Measurements from ENCODE around the gene CAD. TPM values are rescaled to one million over a fixed set of nuclear protein-coding genes. Genes with fewer than 3 reads are reported as not detected.

CAD gene
- total RNA-seq, 1 donor from 2014 or later, result 38.5 TPM

DNA sequence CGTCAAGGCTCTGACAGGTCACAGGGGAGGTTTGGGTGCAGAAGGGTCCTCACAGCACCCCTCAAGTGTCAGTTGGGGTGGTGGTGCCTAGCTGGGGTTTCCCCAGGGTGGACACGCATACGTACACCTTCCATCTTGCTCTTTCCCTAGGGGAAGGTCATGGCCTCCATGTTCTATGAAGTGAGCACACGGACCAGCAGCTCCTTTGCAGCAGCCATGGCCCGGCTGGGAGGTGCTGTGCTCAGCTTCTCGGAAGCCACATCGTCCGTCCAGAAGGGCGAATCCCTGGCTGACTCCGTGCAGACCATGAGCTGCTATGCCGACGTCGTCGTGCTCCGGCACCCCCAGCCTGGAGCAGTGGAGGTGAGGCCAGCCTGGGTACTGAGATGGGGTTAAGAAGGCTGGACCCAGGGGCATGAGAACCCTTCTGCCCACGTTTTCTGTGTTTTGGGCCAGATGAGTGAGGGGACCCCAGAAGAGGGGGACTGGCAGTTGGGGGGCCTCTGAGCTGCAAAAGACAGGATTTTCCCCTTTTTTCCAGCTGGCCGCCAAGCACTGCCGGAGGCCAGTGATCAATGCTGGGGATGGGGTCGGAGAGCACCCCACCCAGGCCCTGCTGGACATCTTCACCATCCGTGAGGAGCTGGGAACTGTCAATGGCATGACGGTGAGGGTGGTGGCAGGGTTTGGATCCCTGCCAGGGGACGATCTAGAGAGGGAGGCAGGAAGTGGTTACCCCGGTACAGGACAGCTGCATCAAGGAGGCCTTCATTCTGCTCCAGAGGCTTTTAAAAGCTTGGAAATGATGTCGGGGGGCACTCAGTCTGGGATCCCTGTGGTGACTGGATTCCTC, 24.8 kb downstream of the CAD start:
- Mint-ChIP-seq H3K4me3 (ENCODE audit: unreplicated experiment) (no peak overlapping the region), H3K9me3 (ENCODE audit: unreplicated experiment) (no peaks in the 10 kb centered on the region), H3K27me3 (ENCODE audit: unreplicated experiment) (no peaks in the 10 kb centered on the region), H3K4me1 (ENCODE audit: low read depth, unreplicated experiment) (no peaks in the 10 kb centered on the region), H3K36me3 (ENCODE audit: unreplicated experiment) (no peaks in the 10 kb centered on the region), H3K27ac (ENCODE audit: unreplicated experiment) (no peak overlapping the region)
- DNase-seq, result no peak
- TF ChIP-seq, protein P1, sequence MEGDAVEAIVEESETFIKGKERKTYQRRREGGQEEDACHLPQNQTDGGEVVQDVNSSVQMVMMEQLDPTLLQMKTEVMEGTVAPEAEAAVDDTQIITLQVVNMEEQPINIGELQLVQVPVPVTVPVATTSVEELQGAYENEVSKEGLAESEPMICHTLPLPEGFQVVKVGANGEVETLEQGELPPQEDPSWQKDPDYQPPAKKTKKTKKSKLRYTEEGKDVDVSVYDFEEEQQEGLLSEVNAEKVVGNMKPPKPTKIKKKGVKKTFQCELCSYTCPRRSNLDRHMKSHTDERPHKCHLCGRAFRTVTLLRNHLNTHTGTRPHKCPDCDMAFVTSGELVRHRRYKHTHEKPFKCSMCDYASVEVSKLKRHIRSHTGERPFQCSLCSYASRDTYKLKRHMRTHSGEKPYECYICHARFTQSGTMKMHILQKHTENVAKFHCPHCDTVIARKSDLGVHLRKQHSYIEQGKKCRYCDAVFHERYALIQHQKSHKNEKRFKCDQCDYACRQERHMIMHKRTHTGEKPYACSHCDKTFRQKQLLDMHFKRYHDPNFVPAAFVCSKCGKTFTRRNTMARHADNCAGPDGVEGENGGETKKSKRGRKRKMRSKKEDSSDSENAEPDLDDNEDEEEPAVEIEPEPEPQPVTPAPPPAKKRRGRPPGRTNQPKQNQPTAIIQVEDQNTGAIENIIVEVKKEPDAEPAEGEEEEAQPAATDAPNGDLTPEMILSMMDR (IDR thresholded peaks at IDR 0.05; ENCODE audit: partially characterized antibody, unreplicated experiment), result no peak

DNA sequence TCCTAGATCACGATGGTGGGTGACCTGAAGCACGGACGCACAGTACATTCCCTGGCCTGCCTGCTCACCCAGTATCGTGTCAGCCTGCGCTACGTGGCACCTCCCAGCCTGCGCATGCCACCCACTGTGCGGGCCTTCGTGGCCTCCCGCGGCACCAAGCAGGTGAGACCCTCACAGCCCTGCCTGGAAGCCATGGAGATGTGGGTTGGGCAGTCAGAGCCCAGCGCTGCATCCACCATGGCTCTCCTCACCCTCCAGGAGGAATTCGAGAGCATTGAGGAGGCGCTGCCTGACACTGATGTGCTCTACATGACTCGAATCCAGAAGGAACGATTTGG, 25.4 kb downstream of the CAD start:
- Mint-ChIP-seq H3K4me3 (ENCODE audit: unreplicated experiment) (no peak overlapping the region), H3K4me1 (ENCODE audit: low read depth, unreplicated experiment) (no peaks in the 10 kb centered on the region), H3K27me3 (ENCODE audit: unreplicated experiment) (no peaks in the 10 kb centered on the region), H3K27ac (ENCODE audit: unreplicated experiment) (no peak overlapping the region), H3K36me3 (ENCODE audit: unreplicated experiment) (no peaks in the 10 kb centered on the region), H3K9me3 (ENCODE audit: unreplicated experiment) (no peaks in the 10 kb centered on the region)
- DNase-seq, result no peak
- TF ChIP-seq, protein P1 (IDR thresholded peaks at IDR 0.05; ENCODE audit: partially characterized antibody, unreplicated experiment), result no peak

DNA sequence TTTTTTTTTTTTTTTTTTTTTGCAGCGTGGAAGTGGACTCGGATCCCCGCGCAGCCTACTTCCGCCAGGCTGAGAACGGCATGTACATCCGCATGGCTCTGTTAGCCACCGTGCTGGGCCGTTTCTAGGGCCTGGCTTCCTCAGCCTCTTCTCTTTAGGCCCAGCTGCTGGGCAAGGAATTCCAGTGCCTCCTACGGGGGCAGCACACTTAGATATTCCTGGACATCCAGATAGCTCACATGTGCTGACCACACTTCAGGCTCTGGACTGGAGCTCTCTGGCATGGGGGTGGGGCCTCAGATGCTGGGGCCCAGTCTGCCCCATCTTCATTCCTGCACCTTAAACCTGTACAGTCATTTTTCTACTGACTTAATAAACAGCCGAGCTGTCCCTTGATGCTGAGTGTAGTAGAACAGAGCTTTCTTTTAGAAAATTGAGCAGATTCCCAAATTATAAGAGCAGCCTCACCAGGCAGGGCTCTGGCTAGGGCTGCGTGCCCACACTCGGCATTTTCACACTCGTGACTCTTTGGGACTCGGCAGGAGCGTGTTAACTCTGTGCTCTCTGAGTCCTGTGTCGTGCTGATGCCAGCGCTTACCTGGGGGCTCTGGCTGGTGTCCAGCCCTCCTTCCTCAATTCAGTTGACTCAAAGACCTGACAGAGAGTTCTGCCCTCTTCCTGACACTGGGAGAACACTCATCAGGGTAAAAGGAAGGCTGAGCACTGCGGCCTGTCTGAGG, 26.4 kb downstream of the CAD start:
- no peak for DNase-seq
- no peaks in the 10 kb centered on the region for H3K36me3 Mint-ChIP-seq (ENCODE audit: unreplicated experiment)
- no peak overlapping the region for H3K4me3 Mint-ChIP-seq (ENCODE audit: unreplicated experiment)
- H3K27ac Mint-ChIP-seq (ENCODE audit: unreplicated experiment), result no peak overlapping the region
- no peaks in the 10 kb centered on the region for H3K4me1 Mint-ChIP-seq (ENCODE audit: low read depth, unreplicated experiment)
- H3K9me3 Mint-ChIP-seq (ENCODE audit: unreplicated experiment), result no peaks in the 10 kb centered on the region
- TF ChIP-seq, protein P1 (IDR thresholded peaks at IDR 0.05; ENCODE audit: partially characterized antibody, unreplicated experiment), result no peak
- no peaks in the 10 kb centered on the region for H3K27me3 Mint-ChIP-seq (ENCODE audit: unreplicated experiment)

DNA sequence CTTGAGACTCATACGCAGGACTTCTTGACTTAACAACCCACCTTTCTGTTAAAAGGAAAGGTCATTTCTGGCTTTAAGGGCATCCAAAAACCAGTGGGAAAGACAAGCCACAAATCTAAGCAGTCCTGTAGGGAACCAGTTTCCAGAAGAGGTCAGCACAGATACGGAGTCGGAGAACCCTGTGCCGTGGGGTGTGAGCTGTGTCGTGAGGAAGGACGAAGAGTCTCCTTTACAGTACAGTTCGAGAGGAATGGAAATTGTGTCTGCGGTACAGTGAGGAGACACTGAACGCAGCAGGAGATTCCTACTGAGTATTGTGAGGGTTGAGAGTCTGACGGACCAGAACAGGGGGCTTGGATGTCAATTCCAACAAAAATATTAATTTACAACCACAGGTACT, 27.9 kb downstream of the CAD start:
- H3K4me3 Mint-ChIP-seq (ENCODE audit: unreplicated experiment), result no peak overlapping the region
- TF ChIP-seq, protein P1 (IDR thresholded peaks at IDR 0.05; ENCODE audit: partially characterized antibody, unreplicated experiment), result no peak
- no peaks in the 10 kb centered on the region for H3K9me3 Mint-ChIP-seq (ENCODE audit: unreplicated experiment)
- H3K4me1 Mint-ChIP-seq (ENCODE audit: low read depth, unreplicated experiment), result no peaks in the 10 kb centered on the region
- no peak for DNase-seq
- no peak overlapping the region for H3K27ac Mint-ChIP-seq (ENCODE audit: unreplicated experiment)
- H3K36me3 Mint-ChIP-seq (ENCODE audit: unreplicated experiment), result no peaks in the 10 kb centered on the region
- peaks cover 2% of the 10 kb centered on the region for H3K27me3 Mint-ChIP-seq (ENCODE audit: unreplicated experiment)

DNA sequence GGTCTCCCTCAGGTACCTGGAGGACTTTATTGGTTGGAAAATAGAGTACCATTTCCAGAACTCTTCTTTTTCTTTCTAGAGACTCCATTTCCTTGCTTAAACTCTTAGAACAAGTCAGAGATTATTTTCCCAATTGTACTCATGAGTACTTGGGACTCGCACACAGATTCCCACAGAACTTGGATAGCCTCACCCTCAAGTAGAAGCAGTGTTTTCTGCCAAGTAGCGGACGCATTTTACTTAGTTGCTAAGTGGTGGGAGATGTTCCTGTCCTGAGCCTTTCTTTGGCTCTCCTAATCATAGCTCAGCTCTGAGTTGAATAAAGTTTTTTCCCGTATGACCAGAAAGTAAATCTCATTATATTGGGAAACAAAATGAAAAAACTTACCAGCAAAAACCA, 28.5 kb downstream of the CAD start:
- Mint-ChIP-seq H3K27ac (ENCODE audit: unreplicated experiment) (no peak overlapping the region), H3K27me3 (ENCODE audit: unreplicated experiment) (peaks cover 2% of the 10 kb centered on the region), H3K9me3 (ENCODE audit: unreplicated experiment) (no peaks in the 10 kb centered on the region), H3K4me3 (ENCODE audit: unreplicated experiment) (no peak overlapping the region), H3K4me1 (ENCODE audit: low read depth, unreplicated experiment) (no peaks in the 10 kb centered on the region), H3K36me3 (ENCODE audit: unreplicated experiment) (no peaks in the 10 kb centered on the region)
- TF ChIP-seq, protein P1 (IDR thresholded peaks at IDR 0.05; ENCODE audit: partially characterized antibody, unreplicated experiment), result no peak
- no peak for DNase-seq
